ENCODE measurements around the gene RAB28.

RAB28 gene

GRCh38 chr4:13509442-13509841 is 25.3 kb upstream of the RAB28 start:
- H4K8ac ChIP-seq (ENCODE audit: low read length), result no peak overlapping the region
- no peak overlapping the region for H3K23ac ChIP-seq (ENCODE audit: low read length in 2 of 2)
- H2BK15ac ChIP-seq (ENCODE audit: low read depth, poor library complexity, severe bottlenecking), result no peak overlapping the region
- no peaks in the 10 kb centered on the region for H3K9me3 ChIP-seq (ENCODE audit: control insufficient read depth, low read length)
- no peak overlapping the region for H3K9ac ChIP-seq (ENCODE audit: low read length)
- no peak overlapping the region for H3K27ac ChIP-seq (ENCODE audit: low read length, poor library complexity, severe bottlenecking)
- H2BK120ac ChIP-seq (ENCODE audit: low read depth, low read length), result no peak overlapping the region
- no peaks in the 10 kb centered on the region for H3K79me1 ChIP-seq (replicated peaks; ENCODE audit: low read length, poor library complexity, severe bottlenecking)
- no peak overlapping the region for H2BK5ac ChIP-seq (ENCODE audit: low read depth, low read length, poor library complexity, severe bottlenecking)
- WGBS, result 79% methylated on average over 1 of the region's 1 CpG
- no peak overlapping the region for H2BK12ac ChIP-seq (ENCODE audit: low read length in 2 of 2)
- H3K4me1 ChIP-seq (ENCODE audit: control insufficient read depth, insufficient read depth, low read depth, low read length), result no peaks in the 10 kb centered on the region
- H3K4me3 ChIP-seq (ENCODE audit: insufficient read depth in 1 of 2, low read depth in 1 of 2, low read length in 2 of 2), result no peak overlapping the region
- H3K36me3 ChIP-seq (ENCODE audit: control insufficient read depth in 1 of 2, insufficient read depth in 2 of 2, low read depth in 1 of 2, low read length in 2 of 2), result no peaks in the 10 kb centered on the region
- H3K4me2 ChIP-seq (ENCODE audit: low read length, poor library complexity, severe bottlenecking), result no peak overlapping the region
- no peak overlapping the region for H2AFZ ChIP-seq (ENCODE audit: low read depth, low read length)
- H2AK5ac ChIP-seq (ENCODE audit: low read length, severe bottlenecking), result no peak overlapping the region
- H3K14ac ChIP-seq (ENCODE audit: low read length in 2 of 2), result no peak overlapping the region
- peaks cover 7 to 9% of the 10 kb centered on the region in 2 experiments for H3K27me3 ChIP-seq (ENCODE audit: control insufficient read depth in 1 of 2, insufficient read depth in 1 of 2, low read length in 2 of 2)
- no peak overlapping the region for H3K4ac ChIP-seq (ENCODE audit: low read depth in 1 of 2, low read length in 2 of 2)
- H4K91ac ChIP-seq (ENCODE audit: low read length), result no peak overlapping the region
- H3K18ac ChIP-seq (ENCODE audit: low read depth in 1 of 2, low read length in 2 of 2), result no peak overlapping the region
- no peak for DNase-seq

GRCh38 chr4:13504374-13504773 is 20.2 kb upstream of the RAB28 start:
- H3K36me3 ChIP-seq (ENCODE audit: control insufficient read depth in 1 of 2, insufficient read depth in 2 of 2, low read depth in 1 of 2, low read length in 2 of 2), result no peaks in the 10 kb centered on the region
- no peak overlapping the region for H2BK15ac ChIP-seq (ENCODE audit: low read depth, poor library complexity, severe bottlenecking)
- H3K27ac ChIP-seq (ENCODE audit: low read length, poor library complexity, severe bottlenecking), result no peak overlapping the region
- no peaks in the 10 kb centered on the region for H3K9me3 ChIP-seq (ENCODE audit: control insufficient read depth, low read length)
- 93% methylated on average over 4 of the region's 5 CpGs for WGBS
- no peak for DNase-seq
- H3K9ac ChIP-seq (ENCODE audit: low read length), result no peak overlapping the region
- no peak overlapping the region for H2BK5ac ChIP-seq (ENCODE audit: low read depth, low read length, poor library complexity, severe bottlenecking)
- no peaks in the 10 kb centered on the region for H3K79me1 ChIP-seq (replicated peaks; ENCODE audit: low read length, poor library complexity, severe bottlenecking)
- H4K8ac ChIP-seq (ENCODE audit: low read length), result no peak overlapping the region
- peaks cover 0 to 9% of the 10 kb centered on the region in 2 experiments for H3K27me3 ChIP-seq (ENCODE audit: control insufficient read depth in 1 of 2, insufficient read depth in 1 of 2, low read length in 2 of 2)
- H3K4ac ChIP-seq (ENCODE audit: low read depth in 1 of 2, low read length in 2 of 2), result no peak overlapping the region
- H4K91ac ChIP-seq (ENCODE audit: low read length), result no peak overlapping the region
- no peak overlapping the region for H2BK12ac ChIP-seq (ENCODE audit: low read length in 2 of 2)
- no peak overlapping the region for H2AK5ac ChIP-seq (ENCODE audit: low read length, severe bottlenecking)
- H3K4me1 ChIP-seq (ENCODE audit: control insufficient read depth, insufficient read depth, low read depth, low read length), result no peaks in the 10 kb centered on the region
- H3K4me3 ChIP-seq (ENCODE audit: insufficient read depth in 1 of 2, low read depth in 1 of 2, low read length in 2 of 2), result no peak overlapping the region
- H2BK120ac ChIP-seq (ENCODE audit: low read depth, low read length), result no peak overlapping the region
- H2AFZ ChIP-seq (ENCODE audit: low read depth, low read length), result no peak overlapping the region
- H3K14ac ChIP-seq (ENCODE audit: low read length in 2 of 2), result no peak overlapping the region
- no peak overlapping the region for H3K18ac ChIP-seq (ENCODE audit: low read depth in 1 of 2, low read length in 2 of 2)
- H3K23ac ChIP-seq (ENCODE audit: low read length in 2 of 2), result no peak overlapping the region
- H3K4me2 ChIP-seq (ENCODE audit: low read length, poor library complexity, severe bottlenecking), result no peak overlapping the region

- H3K36me3 ChIP-seq (ENCODE audit: control insufficient read depth in 1 of 2, insufficient read depth in 2 of 2, low read depth in 1 of 2, low read length in 2 of 2), result no peaks in the 10 kb centered on the region
- H3K4me3 ChIP-seq (ENCODE audit: insufficient read depth in 1 of 2, low read depth in 1 of 2, low read length in 2 of 2), result no peak overlapping the region
- no peaks in the 10 kb centered on the region for H3K4me1 ChIP-seq (ENCODE audit: control insufficient read depth, insufficient read depth, low read depth, low read length)
- H2BK15ac ChIP-seq (ENCODE audit: low read depth, poor library complexity, severe bottlenecking), result no peak overlapping the region
- H2BK120ac ChIP-seq (ENCODE audit: low read depth, low read length), result no peak overlapping the region
- no peak overlapping the region for H3K23ac ChIP-seq (ENCODE audit: low read length in 2 of 2)
- H2BK12ac ChIP-seq (ENCODE audit: low read length in 2 of 2), result no peak overlapping the region
- H3K18ac ChIP-seq (ENCODE audit: low read depth in 1 of 2, low read length in 2 of 2), result no peak overlapping the region
- H3K4ac ChIP-seq (ENCODE audit: low read depth in 1 of 2, low read length in 2 of 2), result no peak overlapping the region
- H4K8ac ChIP-seq (ENCODE audit: low read length), result no peak overlapping the region
- H3K9me3 ChIP-seq (ENCODE audit: control insufficient read depth, low read length), result no peaks in the 10 kb centered on the region
- no peak overlapping the region for H3K14ac ChIP-seq (ENCODE audit: low read length in 2 of 2)
- H3K27ac ChIP-seq (ENCODE audit: low read length, poor library complexity, severe bottlenecking), result no peak overlapping the region
- no peak overlapping the region for H3K9ac ChIP-seq (ENCODE audit: low read length)
- H2AK5ac ChIP-seq (ENCODE audit: low read length, severe bottlenecking), result no peak overlapping the region
- H3K27me3 ChIP-seq (ENCODE audit: control insufficient read depth in 1 of 2, insufficient read depth in 1 of 2, low read length in 2 of 2), result peaks cover 5 to 12% of the 10 kb centered on the region in 2 experiments
- DNase-seq, result no peak
- no peaks in the 10 kb centered on the region for H3K79me1 ChIP-seq (replicated peaks; ENCODE audit: low read length, poor library complexity, severe bottlenecking)
- no peak overlapping the region for H4K91ac ChIP-seq (ENCODE audit: low read length)
- no peak overlapping the region for H3K4me2 ChIP-seq (ENCODE audit: low read length, poor library complexity, severe bottlenecking)
- no peak overlapping the region for H2BK5ac ChIP-seq (ENCODE audit: low read depth, low read length, poor library complexity, severe bottlenecking)
- H2AFZ ChIP-seq (ENCODE audit: low read depth, low read length), result no peak overlapping the region
- WGBS, result no CpG with 5 or more reads among the region's 1 CpG
Measured at GRCh38 chr4:13498469-13498868, 14.3 kb upstream of the RAB28 start.

- Histone ChIP-seq H3K36me3 (ENCODE audit: control insufficient read depth in 1 of 2, insufficient read depth in 2 of 2, low read depth in 1 of 2, low read length in 2 of 2) (no peaks in the 10 kb centered on the region), H3K79me1 (replicated peaks; ENCODE audit: low read length, poor library complexity, severe bottlenecking) (no peaks in the 10 kb centered on the region), H2AFZ (ENCODE audit: low read depth, low read length) (no peak overlapping the region), H2BK15ac (ENCODE audit: low read depth, poor library complexity, severe bottlenecking) (no peak overlapping the region), H3K18ac (ENCODE audit: low read depth in 1 of 2, low read length in 2 of 2) (no peak overlapping the region), H3K4ac (ENCODE audit: low read depth in 1 of 2, low read length in 2 of 2) (no peak overlapping the region), H3K27ac (ENCODE audit: low read length, poor library complexity, severe bottlenecking) (no peak overlapping the region), H3K4me2 (ENCODE audit: low read length, poor library complexity, severe bottlenecking) (no peak overlapping the region), H4K91ac (ENCODE audit: low read length) (no peak overlapping the region), H3K9ac (ENCODE audit: low read length) (no peak overlapping the region), H2BK120ac (ENCODE audit: low read depth, low read length) (no peak overlapping the region), H2BK5ac (ENCODE audit: low read depth, low read length, poor library complexity, severe bottlenecking) (no peak overlapping the region), H3K4me1 (ENCODE audit: control insufficient read depth, insufficient read depth, low read depth, low read length) (no peaks in the 10 kb centered on the region), H2BK12ac (ENCODE audit: low read length in 2 of 2) (no peak overlapping the region), H3K27me3 (ENCODE audit: control insufficient read depth in 1 of 2, insufficient read depth in 1 of 2, low read length in 2 of 2) (peaks cover 5 to 12% of the 10 kb centered on the region in 2 experiments), H2AK5ac (ENCODE audit: low read length, severe bottlenecking) (no peak overlapping the region), H3K23ac (ENCODE audit: low read length in 2 of 2) (no peak overlapping the region), H3K9me3 (ENCODE audit: control insufficient read depth, low read length) (no peaks in the 10 kb centered on the region), H4K8ac (ENCODE audit: low read length) (no peak overlapping the region), H3K4me3 (ENCODE audit: insufficient read depth in 1 of 2, low read depth in 1 of 2, low read length in 2 of 2) (no peak overlapping the region), H3K14ac (ENCODE audit: low read length in 2 of 2) (no peak overlapping the region)
- WGBS, result 75% methylated on average over 2 of the region's 2 CpGs
- DNase-seq, result no peak
Measured at GRCh38 chr4:13496605-13497004, 12.5 kb upstream of the RAB28 start.
